Measurements from ENCODE around the gene HIBADH. TPM values are rescaled to one million over a fixed set of nuclear protein-coding genes. Genes with fewer than 3 reads are reported as not detected.

The HIBADH gene
- total RNA-seq, 1 experiment from 2014 or later: 31.2 TPM

DNA sequence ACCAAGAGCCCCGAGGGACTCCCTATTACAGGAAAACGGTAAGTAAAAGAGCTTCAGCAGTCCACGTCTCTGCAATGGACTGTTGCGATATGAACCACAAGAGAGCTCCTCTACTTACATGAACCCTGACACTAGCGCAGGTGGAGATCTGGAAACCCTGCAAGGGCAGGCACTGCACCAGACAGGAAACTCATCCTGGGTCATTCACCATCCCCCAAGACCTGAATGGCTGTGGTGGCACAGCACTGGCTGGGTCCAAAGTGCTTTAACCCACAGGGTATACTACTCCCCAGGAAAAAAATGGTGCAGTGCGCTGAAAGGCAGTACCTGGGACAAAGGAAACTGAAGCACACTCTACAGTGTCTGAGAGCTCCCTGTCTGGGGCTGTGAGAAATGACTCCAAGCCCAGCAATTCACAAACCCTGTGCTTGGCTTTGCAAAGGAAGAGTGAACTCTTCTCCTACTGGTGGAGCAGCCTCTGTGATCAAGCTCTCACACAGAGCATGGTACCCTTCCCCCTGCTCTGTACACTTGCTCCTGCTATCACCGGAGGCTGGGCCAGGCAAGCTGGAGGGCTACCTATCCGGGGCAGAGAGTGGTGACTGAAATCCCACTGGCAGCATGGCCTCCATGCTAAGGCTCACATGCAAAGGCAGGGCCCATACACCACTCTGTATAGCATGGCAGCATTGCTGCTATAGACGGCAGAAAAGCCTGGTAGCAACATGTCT lies 44.9 kb downstream of the HIBADH start:
- in situ Hi-C loops (cut with HindIII; ENCODE audit: low pct_unique_long_range_greater_than_20kb, low sequenced_read_pairs): no loop called here
- Histone ChIP-seq H3K36me3 (ENCODE audit: control insufficient read depth, insufficient read depth, low read length) (no peaks in the 10 kb centered on the region), H3K4me3 (ENCODE audit: low read depth in 2 of 2, low read length in 2 of 2) (no peak overlapping the region), H3K4me1 (ENCODE audit: control insufficient read depth, insufficient read depth, low read length) (no peaks in the 10 kb centered on the region), H3K9me3 (ENCODE audit: control insufficient read depth, insufficient read depth, low read depth, low read length) (peaks cover 22% of the 10 kb centered on the region), H3K27me3 (ENCODE audit: control insufficient read depth, insufficient read depth, low read length) (no peaks in the 10 kb centered on the region), H3K27ac (ENCODE audit: low read length) (no peak overlapping the region)
- DNase-seq (ENCODE audit: low read depth, low spot score) (no peak), ATAC-seq (no peak)
- intact Hi-C loops (cut with micrococcal nuclease; ENCODE audit: unreplicated experiment): no loop called here
- TF ChIP-seq, protein P1, sequence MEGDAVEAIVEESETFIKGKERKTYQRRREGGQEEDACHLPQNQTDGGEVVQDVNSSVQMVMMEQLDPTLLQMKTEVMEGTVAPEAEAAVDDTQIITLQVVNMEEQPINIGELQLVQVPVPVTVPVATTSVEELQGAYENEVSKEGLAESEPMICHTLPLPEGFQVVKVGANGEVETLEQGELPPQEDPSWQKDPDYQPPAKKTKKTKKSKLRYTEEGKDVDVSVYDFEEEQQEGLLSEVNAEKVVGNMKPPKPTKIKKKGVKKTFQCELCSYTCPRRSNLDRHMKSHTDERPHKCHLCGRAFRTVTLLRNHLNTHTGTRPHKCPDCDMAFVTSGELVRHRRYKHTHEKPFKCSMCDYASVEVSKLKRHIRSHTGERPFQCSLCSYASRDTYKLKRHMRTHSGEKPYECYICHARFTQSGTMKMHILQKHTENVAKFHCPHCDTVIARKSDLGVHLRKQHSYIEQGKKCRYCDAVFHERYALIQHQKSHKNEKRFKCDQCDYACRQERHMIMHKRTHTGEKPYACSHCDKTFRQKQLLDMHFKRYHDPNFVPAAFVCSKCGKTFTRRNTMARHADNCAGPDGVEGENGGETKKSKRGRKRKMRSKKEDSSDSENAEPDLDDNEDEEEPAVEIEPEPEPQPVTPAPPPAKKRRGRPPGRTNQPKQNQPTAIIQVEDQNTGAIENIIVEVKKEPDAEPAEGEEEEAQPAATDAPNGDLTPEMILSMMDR (IDR thresholded peaks at IDR 0.05): no peak
- TF ChIP-seq POLR2AphosphoS5 (IDR thresholded peaks at IDR 0.05; ENCODE audit: low read depth, low read length): no peak
- TF ChIP-seq, protein P2, sequence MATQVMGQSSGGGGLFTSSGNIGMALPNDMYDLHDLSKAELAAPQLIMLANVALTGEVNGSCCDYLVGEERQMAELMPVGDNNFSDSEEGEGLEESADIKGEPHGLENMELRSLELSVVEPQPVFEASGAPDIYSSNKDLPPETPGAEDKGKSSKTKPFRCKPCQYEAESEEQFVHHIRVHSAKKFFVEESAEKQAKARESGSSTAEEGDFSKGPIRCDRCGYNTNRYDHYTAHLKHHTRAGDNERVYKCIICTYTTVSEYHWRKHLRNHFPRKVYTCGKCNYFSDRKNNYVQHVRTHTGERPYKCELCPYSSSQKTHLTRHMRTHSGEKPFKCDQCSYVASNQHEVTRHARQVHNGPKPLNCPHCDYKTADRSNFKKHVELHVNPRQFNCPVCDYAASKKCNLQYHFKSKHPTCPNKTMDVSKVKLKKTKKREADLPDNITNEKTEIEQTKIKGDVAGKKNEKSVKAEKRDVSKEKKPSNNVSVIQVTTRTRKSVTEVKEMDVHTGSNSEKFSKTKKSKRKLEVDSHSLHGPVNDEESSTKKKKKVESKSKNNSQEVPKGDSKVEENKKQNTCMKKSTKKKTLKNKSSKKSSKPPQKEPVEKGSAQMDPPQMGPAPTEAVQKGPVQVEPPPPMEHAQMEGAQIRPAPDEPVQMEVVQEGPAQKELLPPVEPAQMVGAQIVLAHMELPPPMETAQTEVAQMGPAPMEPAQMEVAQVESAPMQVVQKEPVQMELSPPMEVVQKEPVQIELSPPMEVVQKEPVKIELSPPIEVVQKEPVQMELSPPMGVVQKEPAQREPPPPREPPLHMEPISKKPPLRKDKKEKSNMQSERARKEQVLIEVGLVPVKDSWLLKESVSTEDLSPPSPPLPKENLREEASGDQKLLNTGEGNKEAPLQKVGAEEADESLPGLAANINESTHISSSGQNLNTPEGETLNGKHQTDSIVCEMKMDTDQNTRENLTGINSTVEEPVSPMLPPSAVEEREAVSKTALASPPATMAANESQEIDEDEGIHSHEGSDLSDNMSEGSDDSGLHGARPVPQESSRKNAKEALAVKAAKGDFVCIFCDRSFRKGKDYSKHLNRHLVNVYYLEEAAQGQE (IDR thresholded peaks at IDR 0.05; ENCODE audit: insufficient read depth in 1 of 2, low read depth in 2 of 2, low read length in 1 of 2): no peak
- no peak for TF ChIP-seq TCF7L2 (IDR thresholded peaks at IDR 0.05; ENCODE audit: low read depth, low read length)
- no peak for TF ChIP-seq SIN3A (IDR thresholded peaks at IDR 0.05; ENCODE audit: borderline replicate concordance, insufficient read depth, low read depth, low read length)
- BruUV-seq (replicated peaks): no TSS peak
- ChIA-PET CTCF (no interaction called here), POLR2A (no interaction called here)

DNA sequence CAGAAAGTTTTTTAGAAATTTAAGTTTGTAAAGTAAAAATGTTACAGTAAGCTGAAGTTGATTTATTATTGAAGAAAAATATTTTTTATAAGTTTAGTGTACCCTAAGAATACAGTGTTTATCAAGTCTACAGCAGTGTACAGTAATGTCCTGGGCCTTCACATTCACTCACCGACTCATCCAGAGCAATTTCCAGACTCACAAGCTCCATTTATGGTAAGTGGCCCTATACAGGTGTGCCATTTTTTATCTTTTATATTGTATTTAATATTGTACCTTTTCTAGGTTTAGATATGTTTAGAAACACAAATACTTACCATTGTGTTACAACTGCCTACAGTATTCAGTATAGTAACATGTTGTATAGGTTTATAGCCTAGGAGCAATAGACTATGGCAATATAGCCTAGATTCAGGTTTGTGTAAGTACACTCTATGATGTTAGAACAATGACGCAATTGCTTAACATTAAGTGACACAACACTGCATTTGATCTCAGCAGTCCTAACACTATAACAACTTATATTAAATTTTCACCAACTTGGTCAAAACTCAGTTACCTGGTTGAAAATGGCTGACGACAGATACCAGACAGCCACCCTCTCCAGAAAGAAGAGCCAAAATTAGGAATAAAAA lies 45.7 kb downstream of the HIBADH start:
- intact Hi-C loops (cut with micrococcal nuclease; ENCODE audit: unreplicated experiment): no loop called here
- no peak for DNase-seq (ENCODE audit: low read depth, low spot score)
- Histone ChIP-seq H3K27me3 (ENCODE audit: control insufficient read depth, insufficient read depth, low read length) (no peaks in the 10 kb centered on the region), H3K4me3 (ENCODE audit: low read depth in 2 of 2, low read length in 2 of 2) (no peak overlapping the region), H3K4me1 (ENCODE audit: control insufficient read depth, insufficient read depth, low read length) (no peaks in the 10 kb centered on the region), H3K9me3 (ENCODE audit: control insufficient read depth, insufficient read depth, low read depth, low read length) (peaks cover 22% of the 10 kb centered on the region), H3K36me3 (ENCODE audit: control insufficient read depth, insufficient read depth, low read length) (no peaks in the 10 kb centered on the region), H3K27ac (ENCODE audit: low read length) (no peak overlapping the region)
- ATAC-seq: no peak
- CTCF ChIA-PET: interaction anchor here (0.6 kb wide), 1 partner anchor 344 kb away, joined by 3 read pairs; no protein-coding TSS in a partner anchor
- BruUV-seq (replicated peaks): no TSS peak
- in situ Hi-C loops (cut with HindIII; ENCODE audit: low pct_unique_long_range_greater_than_20kb, low sequenced_read_pairs): no loop called here
- TF ChIP-seq POLR2AphosphoS5 (IDR thresholded peaks at IDR 0.05; ENCODE audit: low read depth, low read length): no peak
- TF ChIP-seq, protein P2 (IDR thresholded peaks at IDR 0.05; ENCODE audit: insufficient read depth in 1 of 2, low read depth in 2 of 2, low read length in 1 of 2): no peak
- TF ChIP-seq, protein P1 (IDR thresholded peaks at IDR 0.05): no peak
- TF ChIP-seq SIN3A (IDR thresholded peaks at IDR 0.05; ENCODE audit: borderline replicate concordance, insufficient read depth, low read depth, low read length): no peak
- POLR2A ChIA-PET: interaction anchor here (0.7 kb wide), 1 partner anchor 45 kb away, joined by 3 read pairs; no protein-coding TSS in a partner anchor

All from Panc1 (cell line).